PC-3 (cell line): Measurements from ENCODE around the gene TBCCD1.

Experiments used
- EZH2 ChIP-seq: fragments of 300-600 bp; sonication (generic); IDR thresholded peaks from one replicate; pipeline ENCODE4 v1.6.1; 2017; ENCODE audit warnings: antibody characterized with exemption, mild to moderate bottlenecking, low read length; ENCODE audit not compliant: unreplicated experiment
- TF ChIP-seq, protein P1 (sequence below): fragments of 300-600 bp; sonication (generic); conservative IDR thresholded peaks from 2 replicates; pipeline ENCODE4 v1.5.1; 2017; ENCODE audit warnings: antibody characterized with exemption, low read depth, mild to moderate bottlenecking, low read length

DNA sequence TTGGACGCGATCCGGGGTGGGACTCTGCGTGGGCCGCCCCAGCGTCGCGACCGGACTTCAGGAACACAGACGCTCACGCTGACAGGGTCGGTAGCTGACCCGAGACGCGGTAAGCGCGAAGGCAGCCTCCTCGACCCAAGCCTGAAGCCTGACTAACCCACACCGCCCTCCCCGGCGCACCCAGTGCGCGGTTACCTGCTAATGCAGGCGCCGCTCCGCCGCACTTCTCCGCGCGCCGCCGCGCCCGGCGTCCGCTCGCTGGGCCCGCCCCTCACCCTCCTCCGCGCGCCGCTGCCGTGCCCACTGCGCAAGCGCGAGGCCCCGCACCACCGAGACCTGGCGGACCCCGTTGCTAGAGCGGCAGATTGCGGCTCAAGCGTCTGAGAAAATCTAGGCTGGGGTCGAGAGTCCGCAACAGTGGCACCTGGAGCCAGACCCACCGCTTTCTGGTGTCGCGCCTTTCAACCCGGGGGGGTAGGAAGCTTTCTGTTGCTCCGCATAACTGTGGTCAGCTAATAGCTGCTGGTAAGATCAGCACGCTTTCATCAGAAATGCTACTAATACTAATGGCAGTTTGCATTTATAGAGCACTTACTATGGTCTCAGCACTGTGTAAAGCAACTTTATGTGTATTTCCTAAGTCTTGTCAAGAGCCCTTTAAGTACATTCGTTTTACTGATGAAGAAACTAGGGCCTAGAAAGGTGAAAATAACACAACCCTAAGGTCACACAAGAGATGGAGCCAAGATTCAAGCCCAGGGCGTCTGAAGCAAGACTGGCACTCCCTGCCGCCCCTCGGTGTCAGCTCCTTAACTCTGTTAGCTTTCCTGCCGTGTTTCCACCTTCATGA, at the start of gene TBCCD1:
- TF ChIP-seq EZH2, result no peak
- TF ChIP-seq, protein P1, sequence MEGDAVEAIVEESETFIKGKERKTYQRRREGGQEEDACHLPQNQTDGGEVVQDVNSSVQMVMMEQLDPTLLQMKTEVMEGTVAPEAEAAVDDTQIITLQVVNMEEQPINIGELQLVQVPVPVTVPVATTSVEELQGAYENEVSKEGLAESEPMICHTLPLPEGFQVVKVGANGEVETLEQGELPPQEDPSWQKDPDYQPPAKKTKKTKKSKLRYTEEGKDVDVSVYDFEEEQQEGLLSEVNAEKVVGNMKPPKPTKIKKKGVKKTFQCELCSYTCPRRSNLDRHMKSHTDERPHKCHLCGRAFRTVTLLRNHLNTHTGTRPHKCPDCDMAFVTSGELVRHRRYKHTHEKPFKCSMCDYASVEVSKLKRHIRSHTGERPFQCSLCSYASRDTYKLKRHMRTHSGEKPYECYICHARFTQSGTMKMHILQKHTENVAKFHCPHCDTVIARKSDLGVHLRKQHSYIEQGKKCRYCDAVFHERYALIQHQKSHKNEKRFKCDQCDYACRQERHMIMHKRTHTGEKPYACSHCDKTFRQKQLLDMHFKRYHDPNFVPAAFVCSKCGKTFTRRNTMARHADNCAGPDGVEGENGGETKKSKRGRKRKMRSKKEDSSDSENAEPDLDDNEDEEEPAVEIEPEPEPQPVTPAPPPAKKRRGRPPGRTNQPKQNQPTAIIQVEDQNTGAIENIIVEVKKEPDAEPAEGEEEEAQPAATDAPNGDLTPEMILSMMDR, result no peak
